ENCODE results near the gene HDGFL1. TPM values are rescaled to one million over a fixed set of nuclear protein-coding genes. Genes with fewer than 3 reads are reported as not detected.

Gene HDGFL1
- total and polyA plus RNA-seq, 2 donors (not counting 3 experiments of a cell fraction or from before 2014, with no cell fraction given), result not detected

GRCh38 chr6:22536122-22536521 is 33.2 kb upstream of the HDGFL1 start:
- no peak for DNase-seq (ENCODE audit: low read depth, low spot score)
- no peaks in the 10 kb centered on the region for H4K20me1 ChIP-seq (replicated peaks; ENCODE audit: control insufficient read depth, extremely low read depth, insufficient read depth, low read length)
- no peak overlapping the region for H2AFZ ChIP-seq (ENCODE audit: low read depth, low read length)
- dilution Hi-C loops (cut with MboI; ENCODE audit: extremely low pct_ligation_motif_present, low sequenced_read_pairs) (no loop called here), intact Hi-C loops (cut with micrococcal nuclease) (no loop called here)
- no peaks in the 10 kb centered on the region for H3K79me2 ChIP-seq (ENCODE audit: control insufficient read depth, insufficient read depth, low read length)
- no peaks in the 10 kb centered on the region for H3K9me1 ChIP-seq (replicated peaks; ENCODE audit: control insufficient read depth, extremely low read depth, insufficient read depth, low read length)
- no peaks in the 10 kb centered on the region for H3K36me3 ChIP-seq (ENCODE audit: control insufficient read depth in 2 of 2, extremely low read depth in 1 of 2, insufficient read depth in 2 of 2, low read length in 2 of 2)
- BruUV-seq (replicated peaks), result no TSS peak
- FAIRE-seq, result no peak
- no peak overlapping the region for H3K9ac ChIP-seq (replicated peaks; ENCODE audit: extremely low read depth, insufficient read depth, low read length)
- no peaks in the 10 kb centered on the region for H3K4me1 ChIP-seq (ENCODE audit: control insufficient read depth, extremely low read depth, insufficient read depth, low read length)
- H3K27ac ChIP-seq (ENCODE audit: insufficient read depth, low read depth, low read length), result no peak overlapping the region
- TF ChIP-seq GATA2 (IDR thresholded peaks at IDR 0.05; ENCODE audit: insufficient read depth, insufficient read length, low read depth, low read length) (no peak), EZH2 (IDR thresholded peaks at IDR 0.05; ENCODE audit: borderline replicate concordance, low read depth, low read length, severe bottlenecking) (no peak), POLR2A (IDR thresholded peaks at IDR 0.05; ENCODE audit: low read depth, low read length) (no peak), MYC (IDR thresholded peaks at IDR 0.05; ENCODE audit: low read depth, low read length) (no peak), FOS (IDR thresholded peaks at IDR 0.05; ENCODE audit: borderline replicate concordance, insufficient read depth, low read length) (no peak), POLR2AphosphoS5 (IDR thresholded peaks at IDR 0.05; ENCODE audit: insufficient read depth, low read depth, low read length) (no peak)
- TF ChIP-seq, protein P1, sequence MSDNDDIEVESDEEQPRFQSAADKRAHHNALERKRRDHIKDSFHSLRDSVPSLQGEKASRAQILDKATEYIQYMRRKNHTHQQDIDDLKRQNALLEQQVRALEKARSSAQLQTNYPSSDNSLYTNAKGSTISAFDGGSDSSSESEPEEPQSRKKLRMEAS (IDR thresholded peaks at IDR 0.05; ENCODE audit: insufficient read depth, insufficient read length), result no peak
- TF ChIP-seq, protein P2, sequence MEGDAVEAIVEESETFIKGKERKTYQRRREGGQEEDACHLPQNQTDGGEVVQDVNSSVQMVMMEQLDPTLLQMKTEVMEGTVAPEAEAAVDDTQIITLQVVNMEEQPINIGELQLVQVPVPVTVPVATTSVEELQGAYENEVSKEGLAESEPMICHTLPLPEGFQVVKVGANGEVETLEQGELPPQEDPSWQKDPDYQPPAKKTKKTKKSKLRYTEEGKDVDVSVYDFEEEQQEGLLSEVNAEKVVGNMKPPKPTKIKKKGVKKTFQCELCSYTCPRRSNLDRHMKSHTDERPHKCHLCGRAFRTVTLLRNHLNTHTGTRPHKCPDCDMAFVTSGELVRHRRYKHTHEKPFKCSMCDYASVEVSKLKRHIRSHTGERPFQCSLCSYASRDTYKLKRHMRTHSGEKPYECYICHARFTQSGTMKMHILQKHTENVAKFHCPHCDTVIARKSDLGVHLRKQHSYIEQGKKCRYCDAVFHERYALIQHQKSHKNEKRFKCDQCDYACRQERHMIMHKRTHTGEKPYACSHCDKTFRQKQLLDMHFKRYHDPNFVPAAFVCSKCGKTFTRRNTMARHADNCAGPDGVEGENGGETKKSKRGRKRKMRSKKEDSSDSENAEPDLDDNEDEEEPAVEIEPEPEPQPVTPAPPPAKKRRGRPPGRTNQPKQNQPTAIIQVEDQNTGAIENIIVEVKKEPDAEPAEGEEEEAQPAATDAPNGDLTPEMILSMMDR (IDR thresholded peaks at IDR 0.05; ENCODE audit: extremely low read depth in 1 of 2, insufficient read depth in 1 of 2, low read depth in 1 of 2, low read length in 2 of 2), result no peak
- ChIA-PET CTCF (no interaction called here), POLR2A (no interaction called here)
- H3K27me3 ChIP-seq (ENCODE audit: control insufficient read depth in 2 of 2, insufficient read depth in 2 of 2, low read length in 2 of 2), result no peaks in the 10 kb centered on the region
- H3K4me2 ChIP-seq (ENCODE audit: insufficient read depth, low read length), result no peak overlapping the region
- H3K9me3 ChIP-seq (replicated peaks; ENCODE audit: control insufficient read depth, insufficient read depth, low read length), result no peaks in the 10 kb centered on the region
- H3K4me3 ChIP-seq (replicated peaks in 1 of 3; ENCODE audit: insufficient read depth in 1 of 3, low read depth in 1 of 3, low read length in 3 of 3), result no peak overlapping the region
